Activated T-helper 1 cell treated with anti-CD3 and anti-CD28 coated beads, Interleukin-12 subunit alpha, Interleukin-12 subunit beta, Interleukin-2, Interleukin-4 antibody, amounts not matched to agents 30 ng/mL and 10 ng/mL and 1 ng/mL, durations not matched to agents 14 hours and 24 hours and 36 hours (primary cell): ENCODE measurements around the gene LRRC42. TPM values are rescaled to one million over a fixed set of nuclear protein-coding genes. Genes with fewer than 3 reads are reported as not detected.

Source experiments
- total RNA-seq: library from RNA; stranded (reverse); gene quantifications from 2 replicates; pipeline ENCODE4 v1.2.3, GENCODE V29; 2022

The LRRC42 gene
- total RNA-seq, 1 donor from 2014 or later = 32.8 TPM

Other genes with a start within 250 kb of the LRRC42 start
- gene GLIS1, start 207.2 kb upstream of the LRRC42 start, total RNA-seq = 0.05 TPM in 1 of 2 replicates, not detected in the other
- gene NDC1, start 108.1 kb upstream of the LRRC42 start, total RNA-seq = 33.2 and 38.2 TPM in 2 replicates
- gene YIPF1, start 56.6 kb upstream of the LRRC42 start, total RNA-seq = 14.7 and 15.2 TPM in 2 replicates
- gene DIO1, start 52.2 kb upstream of the LRRC42 start, total RNA-seq = not detected in 2 replicates
- 50.2 and 52.6 TPM in 2 replicates for gene IFT25, start 651 bp upstream of the LRRC42 start, total RNA-seq
- gene LDLRAD1, start 71.8 kb downstream of the LRRC42 start, total RNA-seq = not detected in 2 replicates
- 119 and 133 TPM in 2 replicates for gene TMEM59, start 106.9 kb downstream of the LRRC42 start, total RNA-seq
- 11.8 and 12.0 TPM in 2 replicates for gene TCEANC2, start 107.3 kb downstream of the LRRC42 start, total RNA-seq
- gene CDCP2, start 206.7 kb downstream of the LRRC42 start, total RNA-seq = not detected in 2 replicates